ENCODE data around the gene AP1G1.

- TF ChIP-seq CTCF (IDR thresholded peaks at IDR 0.05), result no peak
- no peak for TF ChIP-seq POLR2A (IDR thresholded peaks at IDR 0.05)
These were observed 96.1 kb downstream of the AP1G1 start for GRCh38 chr16:71712501-71712900.
